Fibroblast of the aortic adventitia (primary cell): ENCODE results near the gene SNX32. TPM values are rescaled to one million over a fixed set of nuclear protein-coding genes. Genes with fewer than 3 reads are reported as not detected.

Source experiments
- DNase-seq: peaks from one replicate; pipeline ENCODE4 v3.0.0-alpha.2; 2010; ENCODE audit warnings: low read depth
- H3K4me3 ChIP-seq: 2 replicates; pipeline ENCODE4 v1.5.1; 2011; ENCODE audit warnings: low read depth, mild to moderate bottlenecking, control low read depth, low read length, moderate library complexity
- total RNA-seq: library from RNA; depleted of rRNA; stranded (reverse); fragments of >200 nt; gene quantifications from 2 replicates; pipeline ENCODE4 v1.2.3, GENCODE V29; 2012; ENCODE audit warnings: low replicate concordance
- TF ChIP-seq, protein P1 (sequence below): IDR thresholded peaks from 2 replicates; pipeline ENCODE4 v1.5.1; 2011; ENCODE audit warnings: mild to moderate bottlenecking, low read length, control low read depth, inconsistent platforms; ENCODE audit not compliant: insufficient read depth

Gene SNX32
- total RNA-seq, 1 donor: 1.6 TPM

DNA sequence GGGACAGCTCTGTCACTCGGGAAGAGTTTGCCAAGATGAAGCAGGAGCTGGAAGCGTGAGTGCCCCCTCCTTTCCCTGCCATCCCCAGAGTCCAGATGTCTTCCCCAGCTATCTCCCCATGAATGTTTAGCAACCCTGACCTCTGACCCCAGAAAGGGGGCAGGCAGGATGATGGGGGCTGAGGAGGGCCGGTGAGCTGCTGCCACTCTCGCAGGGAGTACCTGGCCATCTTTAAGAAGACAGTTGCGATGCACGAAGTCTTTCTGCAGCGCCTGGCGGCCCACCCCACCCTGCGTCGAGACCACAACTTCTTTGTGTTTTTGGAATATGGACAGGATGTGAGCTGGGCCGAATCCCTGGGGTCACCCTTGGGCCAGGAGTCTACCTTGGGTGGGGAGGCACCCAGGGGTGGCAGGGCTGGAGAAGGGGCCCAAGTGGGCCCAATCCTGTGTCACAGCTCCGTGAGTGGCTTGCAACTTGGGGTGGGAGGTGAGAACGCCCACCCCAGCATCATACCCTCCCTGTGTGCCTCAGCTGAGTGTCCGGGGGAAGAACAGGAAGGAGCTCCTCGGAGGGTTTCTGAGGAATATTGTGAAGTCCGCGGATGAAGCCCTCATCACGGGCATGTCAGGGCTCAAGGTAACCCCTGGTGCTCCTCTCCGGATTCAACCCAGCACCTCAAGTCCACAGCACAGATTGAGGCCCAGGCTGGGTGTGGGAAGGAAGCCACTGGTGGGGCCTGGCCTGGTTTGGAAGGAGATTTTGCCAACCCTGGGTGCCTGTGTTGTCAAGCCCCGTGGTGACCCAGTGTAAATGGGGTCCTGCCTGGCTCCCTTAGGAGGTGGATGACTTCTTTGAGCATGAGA is 16.7 kb downstream of the SNX32 start:
- no peak overlapping the region for H3K4me3 ChIP-seq
- TF ChIP-seq, protein P1, sequence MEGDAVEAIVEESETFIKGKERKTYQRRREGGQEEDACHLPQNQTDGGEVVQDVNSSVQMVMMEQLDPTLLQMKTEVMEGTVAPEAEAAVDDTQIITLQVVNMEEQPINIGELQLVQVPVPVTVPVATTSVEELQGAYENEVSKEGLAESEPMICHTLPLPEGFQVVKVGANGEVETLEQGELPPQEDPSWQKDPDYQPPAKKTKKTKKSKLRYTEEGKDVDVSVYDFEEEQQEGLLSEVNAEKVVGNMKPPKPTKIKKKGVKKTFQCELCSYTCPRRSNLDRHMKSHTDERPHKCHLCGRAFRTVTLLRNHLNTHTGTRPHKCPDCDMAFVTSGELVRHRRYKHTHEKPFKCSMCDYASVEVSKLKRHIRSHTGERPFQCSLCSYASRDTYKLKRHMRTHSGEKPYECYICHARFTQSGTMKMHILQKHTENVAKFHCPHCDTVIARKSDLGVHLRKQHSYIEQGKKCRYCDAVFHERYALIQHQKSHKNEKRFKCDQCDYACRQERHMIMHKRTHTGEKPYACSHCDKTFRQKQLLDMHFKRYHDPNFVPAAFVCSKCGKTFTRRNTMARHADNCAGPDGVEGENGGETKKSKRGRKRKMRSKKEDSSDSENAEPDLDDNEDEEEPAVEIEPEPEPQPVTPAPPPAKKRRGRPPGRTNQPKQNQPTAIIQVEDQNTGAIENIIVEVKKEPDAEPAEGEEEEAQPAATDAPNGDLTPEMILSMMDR: no peak
- DNase-seq: no peak

DNA sequence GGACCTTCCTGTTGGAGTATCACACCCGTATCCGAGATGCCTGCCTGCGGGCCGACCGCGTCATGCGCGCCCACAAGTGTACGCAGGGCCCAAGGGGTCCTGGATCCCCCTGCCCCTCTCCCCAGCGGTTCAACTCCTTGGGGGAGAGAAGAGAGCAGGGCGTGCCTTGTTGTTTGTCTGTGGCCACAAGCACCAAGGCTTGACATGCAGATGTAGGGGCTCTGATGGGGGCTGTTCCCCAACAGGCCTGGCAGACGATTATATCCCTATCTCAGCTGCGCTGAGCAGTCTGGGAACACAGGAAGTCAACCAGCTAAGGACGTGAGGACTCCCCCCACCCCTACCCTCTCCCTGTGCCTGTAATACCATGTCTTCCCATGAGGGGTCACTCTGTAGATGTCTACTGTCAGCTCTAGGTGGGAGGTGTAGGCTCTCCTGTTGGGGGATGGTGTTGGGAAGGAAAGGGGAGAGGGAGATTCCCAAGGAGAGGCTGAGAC is 17.4 kb downstream of the SNX32 start:
- no peak overlapping the region for H3K4me3 ChIP-seq
- DNase-seq: no peak
- TF ChIP-seq, protein P1: peak; percentile 50

DNA sequence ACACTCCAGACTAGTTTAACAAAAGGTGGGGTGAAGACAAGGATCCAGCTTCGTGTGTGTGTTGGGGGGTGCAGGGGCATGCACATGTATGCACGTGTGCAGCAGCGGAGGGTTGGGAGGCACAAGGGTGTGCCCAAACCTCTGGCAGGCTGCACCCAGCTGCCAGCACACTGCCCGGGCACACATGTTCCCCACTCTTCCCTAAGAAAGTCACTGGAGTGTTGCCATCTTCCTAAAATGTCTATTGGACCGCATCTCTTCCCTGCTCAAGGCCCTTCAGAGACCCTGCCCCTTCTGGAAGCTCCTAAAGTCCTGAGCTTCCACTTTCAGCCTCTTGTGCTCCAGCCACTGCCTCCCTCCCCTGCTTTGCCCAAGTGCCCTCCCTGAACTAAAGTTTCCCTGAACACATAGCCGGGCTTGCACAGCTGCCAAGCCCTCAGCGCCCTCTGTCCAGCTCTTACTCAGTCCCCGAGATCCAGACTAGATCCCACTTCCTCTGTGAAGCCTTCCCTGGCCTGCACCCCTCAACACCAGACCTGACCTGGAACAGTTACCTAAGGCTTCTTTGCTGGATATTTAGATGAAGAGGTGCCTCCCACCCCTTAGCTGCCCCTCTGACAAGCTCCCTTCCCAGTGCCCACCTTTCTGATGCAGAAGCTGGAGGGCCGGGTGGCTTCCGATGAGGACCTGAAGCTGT is 18.2 kb downstream of the SNX32 start:
- TF ChIP-seq, protein P1: no peak
- DNase-seq: no peak

DNA sequence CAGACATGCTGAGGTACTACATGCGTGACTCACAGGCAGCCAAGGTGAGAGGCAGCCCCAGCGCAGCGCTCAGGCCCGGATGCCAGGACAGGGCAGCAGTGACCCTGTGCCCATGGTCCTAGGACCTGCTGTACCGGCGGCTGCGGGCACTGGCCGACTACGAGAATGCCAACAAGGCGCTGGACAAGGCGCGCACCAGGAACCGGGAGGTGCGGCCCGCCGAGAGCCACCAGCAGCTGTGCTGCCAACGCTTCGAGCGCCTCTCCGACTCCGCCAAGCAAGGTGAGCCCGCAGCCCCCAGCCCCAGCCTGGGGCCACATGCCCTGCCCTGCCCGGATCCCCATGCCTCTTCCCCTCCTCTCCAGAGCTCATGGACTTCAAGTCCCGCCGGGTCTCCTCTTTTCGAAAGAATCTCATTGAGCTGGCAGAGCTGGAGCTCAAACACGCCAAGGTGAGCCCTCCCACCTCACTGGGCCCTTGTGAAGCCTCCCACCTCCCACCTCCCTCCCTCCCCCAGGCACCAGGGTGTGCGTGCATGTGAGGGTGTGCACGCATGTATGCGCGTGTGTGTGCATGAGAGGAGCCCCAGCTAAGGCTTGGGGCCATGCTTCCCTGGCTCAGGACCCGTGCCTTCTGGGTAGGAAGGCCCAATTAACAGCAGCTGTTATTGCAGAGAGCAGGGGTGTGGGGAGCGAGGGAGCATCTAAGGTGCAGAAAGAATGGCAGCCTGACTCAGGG is 18.9 kb downstream of the SNX32 start:
- DNase-seq: no peak
- H3K4me3 ChIP-seq: no peak overlapping the region
- TF ChIP-seq, protein P1: no peak

More for the DNA sequence above, 18.2 kb downstream of the SNX32 start:
- H3K4me3 ChIP-seq: no peak overlapping the region

DNA sequence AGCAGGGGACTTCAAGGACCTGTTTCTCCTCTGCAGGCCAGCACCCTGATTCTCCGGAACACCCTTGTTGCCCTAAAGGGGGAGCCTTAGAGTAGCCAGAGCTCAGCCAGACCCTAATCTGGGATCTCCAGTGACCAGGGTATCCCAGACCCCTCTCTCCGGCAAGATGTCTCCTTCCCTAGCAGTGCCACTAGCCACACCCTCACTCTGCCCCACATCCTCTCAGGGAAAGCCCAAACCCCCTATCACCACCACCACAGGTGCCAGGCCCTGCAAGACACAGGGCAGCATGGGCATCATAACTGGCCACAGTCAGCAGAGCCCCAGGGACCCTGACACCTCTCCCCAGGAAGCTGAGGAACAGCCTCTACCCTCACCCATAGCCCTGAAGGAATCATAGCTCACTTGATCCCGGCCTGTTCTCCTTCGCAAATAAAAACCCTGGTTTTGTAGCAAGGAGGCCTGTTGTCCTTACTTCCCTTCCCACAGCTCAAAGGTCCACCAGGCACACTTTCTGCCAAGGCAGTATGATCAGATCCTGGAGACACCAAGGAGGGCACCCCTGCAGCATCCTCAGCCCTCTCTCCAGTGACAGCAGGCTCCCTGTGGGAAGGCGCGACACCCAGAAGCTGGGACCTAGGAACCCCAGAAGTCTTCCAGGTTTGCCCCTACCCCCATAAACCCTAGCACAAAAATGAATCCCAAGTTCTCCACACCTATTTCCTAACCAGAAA is 19.6 kb downstream of the SNX32 start:
- H3K4me3 ChIP-seq: no peak overlapping the region
- TF ChIP-seq, protein P1: no peak
- no peak for DNase-seq

DNA sequence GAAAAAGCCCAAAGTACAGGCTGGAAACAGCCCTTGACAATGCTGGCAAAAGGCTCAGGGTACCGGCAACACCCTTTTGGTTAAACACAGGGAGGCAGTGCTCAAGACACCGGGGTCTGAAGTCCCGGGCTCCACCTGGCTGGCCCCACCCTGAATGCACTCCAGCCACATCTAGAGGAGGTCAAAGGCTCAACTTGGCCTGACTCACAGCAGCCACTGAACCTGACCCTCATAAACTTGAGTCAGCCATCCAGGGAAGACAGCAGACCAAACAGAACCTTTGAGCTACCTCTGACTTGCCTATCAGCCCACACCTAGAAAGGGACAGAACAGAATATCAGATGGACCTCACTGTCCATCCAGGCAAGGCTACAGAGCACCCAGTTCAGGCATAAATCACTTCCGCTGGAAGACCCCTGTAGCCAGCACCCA is 20.4 kb downstream of the SNX32 start:
- TF ChIP-seq, protein P1: no peak
- no peak overlapping the region for H3K4me3 ChIP-seq
- DNase-seq: no peak
